Fibroblast of the aortic adventitia (primary cell): ENCODE measurements around the gene ZNF526. TPM values are rescaled to one million over a fixed set of nuclear protein-coding genes. Genes with fewer than 3 reads are reported as not detected.
A peak's percentile ranks its signal among the peaks of the same experiment; 100 is the strongest.

ENCODE experiments used
- DNase-seq: peaks from one replicate; pipeline ENCODE4 v3.0.0-alpha.2; 2010; ENCODE audit warnings: low read depth
- H3K4me3 ChIP-seq: 2 replicates; pipeline ENCODE4 v1.5.1; 2011; ENCODE audit warnings: low read depth, mild to moderate bottlenecking, control low read depth, low read length, moderate library complexity
- total RNA-seq: library from RNA; depleted of rRNA; stranded (reverse); fragments of >200 nt; gene quantifications from 2 replicates; pipeline ENCODE4 v1.2.3, GENCODE V29; 2012; ENCODE audit warnings: low replicate concordance
- TF ChIP-seq, protein P1 (sequence below): IDR thresholded peaks from 2 replicates; pipeline ENCODE4 v1.5.1; 2011; ENCODE audit warnings: mild to moderate bottlenecking, low read length, control low read depth, inconsistent platforms; ENCODE audit not compliant: insufficient read depth

The ZNF526 gene
- total RNA-seq, 1 donor: 13.0 TPM

GRCh38 chr19:42185277-42185676 is 34.8 kb upstream of the ZNF526 start:
- peak; percentile 53 for DNase-seq
- TF ChIP-seq, protein P1, sequence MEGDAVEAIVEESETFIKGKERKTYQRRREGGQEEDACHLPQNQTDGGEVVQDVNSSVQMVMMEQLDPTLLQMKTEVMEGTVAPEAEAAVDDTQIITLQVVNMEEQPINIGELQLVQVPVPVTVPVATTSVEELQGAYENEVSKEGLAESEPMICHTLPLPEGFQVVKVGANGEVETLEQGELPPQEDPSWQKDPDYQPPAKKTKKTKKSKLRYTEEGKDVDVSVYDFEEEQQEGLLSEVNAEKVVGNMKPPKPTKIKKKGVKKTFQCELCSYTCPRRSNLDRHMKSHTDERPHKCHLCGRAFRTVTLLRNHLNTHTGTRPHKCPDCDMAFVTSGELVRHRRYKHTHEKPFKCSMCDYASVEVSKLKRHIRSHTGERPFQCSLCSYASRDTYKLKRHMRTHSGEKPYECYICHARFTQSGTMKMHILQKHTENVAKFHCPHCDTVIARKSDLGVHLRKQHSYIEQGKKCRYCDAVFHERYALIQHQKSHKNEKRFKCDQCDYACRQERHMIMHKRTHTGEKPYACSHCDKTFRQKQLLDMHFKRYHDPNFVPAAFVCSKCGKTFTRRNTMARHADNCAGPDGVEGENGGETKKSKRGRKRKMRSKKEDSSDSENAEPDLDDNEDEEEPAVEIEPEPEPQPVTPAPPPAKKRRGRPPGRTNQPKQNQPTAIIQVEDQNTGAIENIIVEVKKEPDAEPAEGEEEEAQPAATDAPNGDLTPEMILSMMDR: no peak
- H3K4me3 ChIP-seq: no peak overlapping the region

GRCh38 chr19:42188665-42189064 is 31.4 kb upstream of the ZNF526 start:
- TF ChIP-seq, protein P1: no peak
- H3K4me3 ChIP-seq: no peak overlapping the region
- DNase-seq: no peak

DNA sequence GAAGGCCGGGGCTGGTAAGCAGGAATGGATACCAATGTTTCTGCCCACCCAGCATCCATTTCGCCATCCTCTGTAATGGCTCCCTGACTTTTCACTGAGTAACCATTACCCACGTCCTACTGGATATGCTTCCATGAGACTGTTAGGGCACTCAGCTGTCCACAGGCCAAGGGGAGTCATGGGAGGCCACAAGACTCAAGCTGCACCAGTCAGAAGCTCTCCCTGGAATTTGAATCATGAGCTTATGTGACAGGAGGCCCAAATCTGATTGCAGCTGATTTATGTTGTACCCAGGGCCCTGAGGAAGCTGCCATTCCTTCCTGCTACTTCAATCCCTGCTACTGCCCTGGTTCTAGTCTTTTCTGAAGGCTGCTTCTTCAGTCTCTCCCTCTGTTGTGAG is 31.0 kb upstream of the ZNF526 start:
- H3K4me3 ChIP-seq: no peak overlapping the region
- TF ChIP-seq, protein P1: no peak
- no peak for DNase-seq

- TF ChIP-seq, protein P1: no peak
- no peak for DNase-seq
- H3K4me3 ChIP-seq: no peak overlapping the region
Measured at GRCh38 chr19:42191330-42191729, 28.8 kb upstream of the ZNF526 start.

- H3K4me3 ChIP-seq: no peak overlapping the region
- TF ChIP-seq, protein P1: no peak
Measured at GRCh38 chr19:42191855-42192254, 28.3 kb upstream of the ZNF526 start.

GRCh38 chr19:42193294-42193693 is 26.8 kb upstream of the ZNF526 start:
- no peak for DNase-seq
- H3K4me3 ChIP-seq: no peak overlapping the region
- TF ChIP-seq, protein P1: no peak

More at GRCh38 chr19:42191855-42192254, 28.3 kb upstream of the ZNF526 start:
- DNase-seq: peak; percentile 69

- peak; percentile 94 for DNase-seq
- TF ChIP-seq, protein P1: no peak
- H3K4me3 ChIP-seq: no peak overlapping the region
Measured at GRCh38 chr19:42193706-42194105, 26.4 kb upstream of the ZNF526 start.
